ENCODE data around the gene ANKRD18B. TPM values are rescaled to one million over a fixed set of nuclear protein-coding genes. Genes with fewer than 3 reads are reported as not detected.

ANKRD18B gene
- total and polyA plus RNA-seq, 9 of the 15 experiments (the other 6 are each of a cell fraction or from before 2014, with no cell fraction given) = 0.43 to 12.6 (median 1.8) TPM

- Histone ChIP-seq H3K27ac (ENCODE audit: extremely low read depth, low read depth, low read length) (peak overlapping the region; percentile 53), H3K36me3 (ENCODE audit: control insufficient read depth, insufficient read depth, low read length) (no peaks in the 10 kb centered on the region), H3K9me1 (ENCODE audit: control insufficient read depth, insufficient read depth, low read length) (no peaks in the 10 kb centered on the region), H3K4me2 (ENCODE audit: insufficient read depth, low read length) (peak overlapping the region; percentile 52), H3K9me3 (replicated peaks; ENCODE audit: control insufficient read depth, insufficient read depth, low read depth, low read length) (no peaks in the 10 kb centered on the region), H2AFZ (ENCODE audit: low read depth, low read length) (peak overlapping the region; percentile 70), H3K4me1 (replicated peaks in 1 of 2; ENCODE audit: control insufficient read depth in 2 of 2, insufficient read depth in 2 of 2, low read length in 2 of 2) (peaks cover 0 to 15% of the 10 kb centered on the region in 2 experiments; a peak in 2 of 5 replicates), H3K4me3 (peak overlapping the region; percentile 51), H3K27me3 (ENCODE audit: control insufficient read depth in 2 of 2, insufficient read depth in 2 of 2, low read length in 2 of 2) (no peaks in the 10 kb centered on the region), H3K79me2 (ENCODE audit: control insufficient read depth, insufficient read depth, low read length) (no peaks in the 10 kb centered on the region; the same call in 2 of the 3 replicates), H4K20me1 (replicated peaks; ENCODE audit: control insufficient read depth, insufficient read depth, low read length) (no peaks in the 10 kb centered on the region), H3K9ac (ENCODE audit: insufficient read depth in 1 of 2, low read depth in 2 of 2, low read length in 2 of 2) (peak overlapping the region; percentile 68 to 92)
- in situ Hi-C loops (cut with MboI) (no loop called here), intact Hi-C loops (cut with micrococcal nuclease) (no loop called here)
- TF ChIP-seq TEAD4 (IDR thresholded peaks at IDR 0.05; ENCODE audit: low read length) (no peak), TEAD4 (CRISPR knock-in tag; IDR thresholded peaks at IDR 0.05; ENCODE audit: borderline replicate concordance) (no peak), RBFOX2 (IDR thresholded peaks at IDR 0.05; ENCODE audit: low read depth, low read length) (peak; percentile 61), KLF16 (IDR thresholded peaks at IDR 0.05) (no peak), SP2 (IDR thresholded peaks at IDR 0.05; ENCODE audit: extremely low read depth, low read depth, low read length, poor library complexity, severe bottlenecking) (no peak), YY1 (IDR thresholded peaks at IDR 0.05; ENCODE audit: borderline replicate concordance in 1 of 3, control insufficient read depth in 1 of 3, extremely low read depth in 1 of 3, insufficient read depth in 3 of 3, insufficient read length in 1 of 3, insufficient replicate concordance in 2 of 3, low read depth in 1 of 3, low read length in 2 of 3) (peak in 1 of 3 experiments; percentile 44), KAT7 (CRISPR knock-in tag; IDR thresholded peaks at IDR 0.05; ENCODE audit: borderline replicate concordance) (no peak), RBBP5 (IDR thresholded peaks at IDR 0.05; ENCODE audit: borderline replicate concordance, insufficient read depth, low read length, poor library complexity, severe bottlenecking) (peak; percentile 41), TOE1 (IDR thresholded peaks at IDR 0.05; ENCODE audit: borderline replicate concordance) (no peak), TOE1 (CRISPR knock-in tag; IDR thresholded peaks at IDR 0.05; ENCODE audit: borderline replicate concordance, low read depth) (no peak), ZBTB7A (IDR thresholded peaks at IDR 0.05; ENCODE audit: borderline replicate concordance, control insufficient read depth, low read depth, low read length) (0 out of 2 replicates have a peak, but pooled peaks have one; percentile 38), ESRRA (IDR thresholded peaks at IDR 0.05; ENCODE audit: borderline replicate concordance, low read depth) (no peak), NR2C1 (IDR thresholded peaks at IDR 0.05) (no peak), NR2C1 (tag; IDR thresholded peaks at IDR 0.05) (no peak), RBM22 (IDR thresholded peaks at IDR 0.05; ENCODE audit: low read depth, low read length, poor library complexity, severe bottlenecking) (peak; percentile 25), ZNF311 (CRISPR knock-in tag; IDR thresholded peaks at IDR 0.05) (no peak), PHF8 (IDR thresholded peaks at IDR 0.05; ENCODE audit: borderline replicate concordance, low read length) (peak; percentile 20; the same call in 1 of the 2 replicates), POLR2G (IDR thresholded peaks at IDR 0.05; ENCODE audit: low read depth, low read length) (peak; percentile 38), CBX3 (IDR thresholded peaks at IDR 0.05; ENCODE audit: borderline replicate concordance in 1 of 2, low read length in 2 of 2) (no peak)
- ATAC-seq = peak; percentile 75
- no peak for FAIRE-seq
- POLR2A ChIA-PET = interaction anchor here (1.6 to 1.8 kb wide), 2 partner anchors 14 to 51 kb away, joined by 7 to 8 read pairs; partner anchors contain the start of gene NOL6
- CTCF ChIA-PET (ENCODE audit: low intra/inter-chr PET ratio) = no interaction called here
- DNase-seq (ENCODE audit: extremely low read depth in 1 of 4, low spot score in 3 of 4) = peak in 2 of 4 experiments; percentile 8 to 16
- no TSS peak for BruUV-seq (replicated peaks)
- WGBS (ENCODE audit: insufficient coverage, low coverage, missing lambda C conversion rate) = 42% methylated on average over 16 of the region's 45 CpGs
Measured at GRCh38 chr9:33524306-33524947, 376 bp downstream of the ANKRD18B start.
